ENCODE results near the gene AXL. TPM values are rescaled to one million over a fixed set of nuclear protein-coding genes. Genes with fewer than 3 reads are reported as not detected.

The AXL gene
- total and polyA plus RNA-seq, 7 donors: 3.3 to 13.6 (median 8.4) TPM

DNA sequence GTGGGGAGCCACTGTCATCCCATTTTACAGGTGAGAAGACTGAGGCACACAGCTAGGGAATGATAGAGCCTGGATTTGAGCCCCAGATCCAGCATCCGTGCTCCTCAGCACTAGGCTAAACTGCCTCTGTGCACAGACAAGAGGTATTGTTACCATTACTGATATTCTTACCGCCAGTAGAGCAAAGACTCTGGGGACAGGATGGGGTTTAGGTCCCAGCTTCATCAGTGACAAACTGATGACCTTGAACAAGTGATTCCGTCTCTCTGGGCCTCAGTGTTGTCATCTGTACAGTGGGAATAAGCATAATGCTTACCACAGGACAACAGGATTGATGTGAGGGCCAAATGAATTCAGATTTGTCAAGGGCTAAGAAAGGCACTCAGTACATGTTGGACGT lies 16.5 kb downstream of the AXL start:
- Histone ChIP-seq H3K4me3 (no peak overlapping the region), H3K27me3 (ENCODE audit: insufficient read depth in 3 of 3, low read length in 2 of 3) (peaks cover 0 to 4% (median 0%) of the 10 kb centered on the region in 3 donors), H3K36me3 (ENCODE audit: insufficient read depth in 1 of 2, low read depth in 1 of 2) (no peaks in the 10 kb centered on the region), H3K27ac (no peak overlapping the region), H3K4me1 (no peaks in the 10 kb centered on the region), H3K9me3 (no peaks in the 10 kb centered on the region)
- ATAC-seq (no peak), DNase-seq (no peak)
- TF ChIP-seq, protein P1, sequence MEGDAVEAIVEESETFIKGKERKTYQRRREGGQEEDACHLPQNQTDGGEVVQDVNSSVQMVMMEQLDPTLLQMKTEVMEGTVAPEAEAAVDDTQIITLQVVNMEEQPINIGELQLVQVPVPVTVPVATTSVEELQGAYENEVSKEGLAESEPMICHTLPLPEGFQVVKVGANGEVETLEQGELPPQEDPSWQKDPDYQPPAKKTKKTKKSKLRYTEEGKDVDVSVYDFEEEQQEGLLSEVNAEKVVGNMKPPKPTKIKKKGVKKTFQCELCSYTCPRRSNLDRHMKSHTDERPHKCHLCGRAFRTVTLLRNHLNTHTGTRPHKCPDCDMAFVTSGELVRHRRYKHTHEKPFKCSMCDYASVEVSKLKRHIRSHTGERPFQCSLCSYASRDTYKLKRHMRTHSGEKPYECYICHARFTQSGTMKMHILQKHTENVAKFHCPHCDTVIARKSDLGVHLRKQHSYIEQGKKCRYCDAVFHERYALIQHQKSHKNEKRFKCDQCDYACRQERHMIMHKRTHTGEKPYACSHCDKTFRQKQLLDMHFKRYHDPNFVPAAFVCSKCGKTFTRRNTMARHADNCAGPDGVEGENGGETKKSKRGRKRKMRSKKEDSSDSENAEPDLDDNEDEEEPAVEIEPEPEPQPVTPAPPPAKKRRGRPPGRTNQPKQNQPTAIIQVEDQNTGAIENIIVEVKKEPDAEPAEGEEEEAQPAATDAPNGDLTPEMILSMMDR (IDR thresholded peaks at IDR 0.05): no peak
- 90 to 92% (median 90%) methylated on average over 4 of the region's 4 CpGs for WGBS, 3 donors
- intact Hi-C loops (cut with DNase I): no loop called here

DNA sequence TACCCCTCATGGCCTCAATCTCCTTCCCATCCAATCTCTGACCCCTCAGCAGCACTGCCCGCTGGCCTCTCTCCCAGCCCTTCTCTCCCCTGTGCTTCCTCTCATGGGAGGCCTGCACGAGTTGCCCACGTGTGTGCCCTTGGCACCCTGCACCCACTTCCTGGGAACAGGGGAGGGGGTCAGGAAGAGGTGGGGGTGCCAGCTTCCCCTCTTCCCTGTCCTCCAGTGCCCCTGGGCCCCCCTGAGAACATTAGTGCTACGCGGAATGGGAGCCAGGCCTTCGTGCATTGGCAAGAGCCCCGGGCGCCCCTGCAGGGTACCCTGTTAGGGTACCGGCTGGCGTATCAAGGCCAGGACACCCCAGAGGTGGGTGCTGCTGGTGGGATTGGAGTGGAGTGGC lies 19.2 kb downstream of the AXL start:
- Histone ChIP-seq H3K4me1 (no peaks in the 10 kb centered on the region), H3K9me3 (no peaks in the 10 kb centered on the region), H3K27me3 (ENCODE audit: insufficient read depth in 3 of 3, low read length in 2 of 3) (peaks cover 0 to 5% (median 0%) of the 10 kb centered on the region in 3 donors), H3K36me3 (ENCODE audit: insufficient read depth in 1 of 2, low read depth in 1 of 2) (peaks cover 0 to 9% of the 10 kb centered on the region in 2 donors), H3K27ac (no peak overlapping the region), H3K4me3 (no peak overlapping the region)
- no peak for ATAC-seq
- TF ChIP-seq, protein P1 (IDR thresholded peaks at IDR 0.05): no peak
- DNase-seq: no peak
- 80 to 85% (median 81%) methylated on average over 10 of the region's 10 CpGs for WGBS, 3 donors
- intact Hi-C loops (cut with DNase I): no loop called here

DNA sequence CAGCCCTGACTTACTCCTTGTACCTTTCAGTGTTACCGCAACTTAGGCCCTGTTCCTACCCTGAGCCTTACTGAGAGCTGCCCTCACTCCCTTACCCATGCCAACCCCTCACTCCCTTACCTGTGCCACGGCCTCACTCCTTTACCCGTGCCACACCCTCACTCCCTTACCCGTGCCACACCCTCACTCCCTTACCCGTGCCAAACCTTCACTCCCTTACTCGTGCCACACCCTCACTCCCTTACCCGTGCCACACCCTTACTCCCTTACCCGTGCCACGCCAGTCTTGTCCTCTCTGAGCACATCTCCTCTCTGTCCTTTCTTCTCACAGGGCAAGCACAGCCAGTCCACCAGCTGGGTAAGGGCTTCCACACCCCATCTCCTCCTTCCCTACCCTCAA lies 20.3 kb downstream of the AXL start:
- Histone ChIP-seq H3K36me3 (ENCODE audit: insufficient read depth in 1 of 2, low read depth in 1 of 2) (peaks cover 0 to 9% of the 10 kb centered on the region in 2 donors), H3K27me3 (ENCODE audit: insufficient read depth in 3 of 3, low read length in 2 of 3) (peaks cover 0 to 5% (median 0%) of the 10 kb centered on the region in 3 donors), H3K27ac (no peak overlapping the region), H3K4me1 (no peaks in the 10 kb centered on the region), H3K4me3 (no peak overlapping the region), H3K9me3 (no peaks in the 10 kb centered on the region)
- TF ChIP-seq, protein P1 (IDR thresholded peaks at IDR 0.05): no peak
- no peak for ATAC-seq
- WGBS, 3 donors: 78 to 92% (median 82%) methylated on average over 9 of the region's 9 CpGs
- intact Hi-C loops (cut with DNase I): no loop called here
- no peak for DNase-seq

DNA sequence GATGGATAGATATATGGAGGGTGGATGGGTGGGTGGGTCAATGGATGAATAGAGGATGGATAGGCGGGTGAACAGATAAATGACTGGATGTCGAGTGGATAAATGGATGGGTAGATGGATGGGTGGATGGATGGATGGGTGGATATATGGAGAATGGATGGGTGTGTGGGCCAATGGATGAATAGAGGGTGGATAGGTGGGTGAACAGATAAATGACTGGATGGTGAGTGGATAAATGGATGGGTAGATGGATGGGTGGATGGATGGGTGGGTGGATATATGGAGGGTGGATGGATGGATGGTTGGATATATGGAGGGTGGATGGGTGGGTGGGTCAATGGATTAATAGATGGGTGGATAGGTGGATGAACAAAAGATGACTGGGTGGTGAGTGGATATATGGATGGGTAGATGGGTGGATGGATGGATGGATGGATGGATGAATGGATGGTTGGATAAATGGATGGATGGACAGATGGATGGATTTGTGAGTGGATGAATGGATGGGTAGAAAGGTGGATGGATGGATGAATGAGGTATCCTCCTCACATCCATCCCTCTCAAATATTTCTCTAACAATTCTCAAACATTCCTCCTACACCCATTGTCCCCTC lies 21.0 kb downstream of the AXL start:
- H3K27ac ChIP-seq: no peak overlapping the region
- peaks cover 0 to 9% of the 10 kb centered on the region in 2 donors for H3K36me3 ChIP-seq (ENCODE audit: insufficient read depth in 1 of 2, low read depth in 1 of 2)
- no peaks in the 10 kb centered on the region for H3K4me1 ChIP-seq
- intact Hi-C loops (cut with DNase I): no loop called here
- H3K9me3 ChIP-seq: no peaks in the 10 kb centered on the region
- no peak for ATAC-seq
- H3K27me3 ChIP-seq (ENCODE audit: insufficient read depth in 3 of 3, low read length in 2 of 3): peaks cover 0 to 5% (median 0%) of the 10 kb centered on the region in 3 donors
- TF ChIP-seq, protein P1 (IDR thresholded peaks at IDR 0.05): no peak
- no peak for DNase-seq
- no peak overlapping the region for H3K4me3 ChIP-seq
- 93 to 98% (median 97%) methylated on average over 2 of the region's 2 CpGs for WGBS, 3 donors

DNA sequence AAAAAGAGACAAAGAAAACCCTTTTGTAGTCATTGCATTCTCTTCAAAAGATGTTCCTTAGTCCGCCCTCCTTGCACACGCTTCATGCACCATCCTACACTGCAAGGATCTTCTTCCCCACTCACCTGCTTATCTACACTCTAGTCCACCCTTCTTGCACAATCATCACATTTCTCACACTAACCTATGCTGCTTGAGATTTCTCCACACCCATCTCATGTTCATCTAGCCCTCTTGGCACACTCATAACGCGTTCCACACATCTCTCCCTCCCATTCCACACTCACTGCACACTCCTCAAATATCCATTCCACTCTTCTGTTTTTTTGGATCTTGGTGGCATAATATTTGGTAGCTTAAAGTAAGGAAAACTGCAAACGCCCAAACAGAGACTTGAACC lies 22.8 kb downstream of the AXL start:
- no peak for ATAC-seq
- intact Hi-C loops (cut with DNase I): no loop called here
- no peaks in the 10 kb centered on the region for H3K9me3 ChIP-seq
- TF ChIP-seq, protein P1 (IDR thresholded peaks at IDR 0.05): no peak
- peaks cover 0 to 9% of the 10 kb centered on the region in 2 donors for H3K36me3 ChIP-seq (ENCODE audit: insufficient read depth in 1 of 2, low read depth in 1 of 2)
- peaks cover 0 to 5% (median 0%) of the 10 kb centered on the region in 3 donors for H3K27me3 ChIP-seq (ENCODE audit: insufficient read depth in 3 of 3, low read length in 2 of 3)
- H3K4me1 ChIP-seq: no peaks in the 10 kb centered on the region
- WGBS, 3 donors: 82 to 92% (median 87%) methylated on average over 5 of the region's 5 CpGs
- DNase-seq: no peak
- no peak overlapping the region for H3K4me3 ChIP-seq
- no peak overlapping the region for H3K27ac ChIP-seq

Data from psoas muscle (tissue), 8 donors.